Testis (tissue), 3 donors: Measurements from ENCODE around the gene SKAP1. TPM values are rescaled to one million over a fixed set of nuclear protein-coding genes. Genes with fewer than 3 reads are reported as not detected.
"Not testable (repeated sequence)": the region's sequence is repeated elsewhere in the genome, so short reads cannot be mapped to it uniquely, and the experiment has no call there.

Experiments used
- DNase-seq: peaks from one replicate; pipeline ENCODE4 v3.0.0-alpha.2; 2019
- H3K27ac ChIP-seq, 2 donors: fragments of 200-600 bp; sonication (generic); one replicate each; pipeline ENCODE4 v1.5.1; 2019
- H3K27me3 ChIP-seq: fragments of 200-600 bp; sonication (generic); one replicate; pipeline ENCODE4 v1.5.1; 2019
- H3K36me3 ChIP-seq: fragments of 200-600 bp; sonication (generic); one replicate; pipeline ENCODE4 v1.5.1; 2017; ENCODE audit warnings: low read depth; ENCODE audit errors: missing control alignments
- H3K4me1 ChIP-seq: fragments of 200-600 bp; sonication (generic); one replicate; pipeline ENCODE4 v1.5.1; 2019
- H3K4me3 ChIP-seq, 2 donors: fragments of 200-600 bp; sonication (generic); one replicate each; pipeline ENCODE4 v1.5.1; 2017 to 2019
- H3K9me3 ChIP-seq: fragments of 200-600 bp; sonication (generic); one replicate; pipeline ENCODE4 v1.5.1; 2017
- CTCF ChIP-seq, 3 experiments: fragments of 450-650 bp in 2 of 3; fragments of 200-600 bp in 1 of 3; sonication (generic) in 1 of 3; IDR thresholded peaks; one replicate each; pipeline ENCODE4 v1.5.1; 2016 to 2019; ENCODE audit warnings: antibody characterized with exemption in 3 of 3, mild to moderate bottlenecking in 2 of 3, moderate library complexity in 1 of 3
- POLR2A ChIP-seq: fragments of 450-650 bp; IDR thresholded peaks from one replicate; pipeline ENCODE4 v1.6.1; 2017; ENCODE audit warnings: antibody characterized with exemption, mild to moderate bottlenecking, moderate library complexity
- WGBS, 2 donors: methylation state at CpG; one replicate each; pipeline ENCODE4 v1.1.5; 2018; 5-methylcytosine and 5-hydroxymethylcytosine counted together
- intact Hi-C: fragments of 100-400 bp; cut with DNase I; formaldehyde crosslinking; loops from one replicate; pipeline ENCODE4 v1.15.1; 2023; ENCODE audit warnings: low total_unique reads
- polyA plus RNA-seq: library from polyadenylated mRNA; stranded (reverse); fragments of 350-450 nt; fragmentation: Illumina TruSeq; extraction: RNeasy Lipid Tissue Mini Kit (QIAGEN cat#74804); gene quantifications from one replicate; pipeline ENCODE4 v1.2.3, GENCODE V29; 2014; ENCODE audit warnings: low read depth, low replicate concordance; ENCODE audit not compliant: insufficient read depth
- total RNA-seq, 2 donors: library from RNA; depleted of rRNA; stranded (reverse); fragments of >200 nt; gene quantifications; one replicate each; pipeline ENCODE4 v1.2.3, GENCODE V29; 2016

Gene SKAP1
- total and polyA plus RNA-seq, 3 donors from 2014 or later = 9.0 to 34.1 (median 16.9) TPM

GRCh38 chr17:48412841-48413240 is 17.2 kb downstream of the SKAP1 start:
- DNase-seq = no peak
- no peak overlapping the region for H3K27ac ChIP-seq
- no peaks in the 10 kb centered on the region for H3K27me3 ChIP-seq
- H3K4me3 ChIP-seq = no peak overlapping the region
- intact Hi-C loops = no loop called here
- TF ChIP-seq CTCF (IDR thresholded peaks at IDR 0.05) (no peak), POLR2A (no peak)
- 82 to 88% methylated on average over 1 of the region's 1 CpG for WGBS, 2 donors
- no peaks in the 10 kb centered on the region for H3K4me1 ChIP-seq
- H3K36me3 ChIP-seq = no peaks in the 10 kb centered on the region
- no peaks in the 10 kb centered on the region for H3K9me3 ChIP-seq

GRCh38 chr17:48410821-48411220 is 19.2 kb downstream of the SKAP1 start:
- H3K27ac ChIP-seq, H3K36me3 ChIP-seq, DNase-seq, H3K27me3 ChIP-seq, H3K4me3 ChIP-seq, H3K4me1 ChIP-seq, H3K9me3 ChIP-seq, intact Hi-C loops: not testable (repeated sequence)
- WGBS, 2 donors = 94 to 97% methylated on average over 7 of the region's 7 CpGs

- H3K4me3 ChIP-seq = no peak overlapping the region
- intact Hi-C loops = no loop called here
- H3K4me1 ChIP-seq = no peaks in the 10 kb centered on the region
- TF ChIP-seq CTCF (IDR thresholded peaks at IDR 0.05) (no peak), POLR2A (no peak)
- WGBS, 2 donors = 91 to 94% methylated on average over 5 of the region's 5 CpGs
- DNase-seq = no peak
- no peaks in the 10 kb centered on the region for H3K9me3 ChIP-seq
- no peaks in the 10 kb centered on the region for H3K27me3 ChIP-seq
- H3K27ac ChIP-seq = no peak overlapping the region
- no peaks in the 10 kb centered on the region for H3K36me3 ChIP-seq
Observed at GRCh38 chr17:48409607-48410006, 20.4 kb downstream of the SKAP1 start.

GRCh38 chr17:48406936-48407567 is 23.0 kb downstream of the SKAP1 start:
- Histone ChIP-seq H3K4me1 (no peaks in the 10 kb centered on the region), H3K36me3 (no peaks in the 10 kb centered on the region), H3K27me3 (no peaks in the 10 kb centered on the region), H3K27ac (no peak overlapping the region), H3K9me3 (no peaks in the 10 kb centered on the region), H3K4me3 (no peak overlapping the region)
- WGBS, 2 donors = 44 to 45% methylated on average over 3 of the region's 3 CpGs
- DNase-seq = no peak
- intact Hi-C loops = no loop called here
- TF ChIP-seq POLR2A (no peak), CTCF (IDR thresholded peaks at IDR 0.05) (no peak)

GRCh38 chr17:48394821-48395220 is 35.2 kb downstream of the SKAP1 start:
- H3K27ac ChIP-seq = no peak overlapping the region
- H3K27me3 ChIP-seq = no peaks in the 10 kb centered on the region
- 74 to 84% methylated on average over 3 of the region's 3 CpGs for WGBS, 2 donors
- intact Hi-C loops = no loop called here
- H3K9me3 ChIP-seq = no peaks in the 10 kb centered on the region
- H3K36me3 ChIP-seq = no peaks in the 10 kb centered on the region
- no peak for DNase-seq
- H3K4me1 ChIP-seq = no peaks in the 10 kb centered on the region
- TF ChIP-seq CTCF (IDR thresholded peaks at IDR 0.05) (no peak), POLR2A (no peak)
- H3K4me3 ChIP-seq = no peak overlapping the region
